Astrocyte (in vitro differentiated cells and primary cell): Measurements from ENCODE around the gene KIRREL3. TPM values are rescaled to one million over a fixed set of nuclear protein-coding genes. Genes with fewer than 3 reads are reported as not detected.

Source experiments
- DNase-seq: peaks from one replicate; pipeline ENCODE4 v3.0.0-alpha.2; 2010; ENCODE audit warnings: low read depth
- FAIRE-seq: peaks from 2 replicates; lab custom pipeline; 2011; peaks lifted over from hg19 to GRCh38; lab: Jason Lieb, UNC
- H2AFZ ChIP-seq: 2 replicates; pipeline ENCODE4 v1.6.0; 2012; ENCODE audit warnings: low read depth, low read length, inconsistent platforms
- H3K27ac ChIP-seq: 2 replicates; pipeline ENCODE4 v1.5.1; 2011; ENCODE audit warnings: low read depth, low read length, inconsistent platforms
- H3K27me3 ChIP-seq: 2 replicates; pipeline ENCODE4 v1.6.0; 2011; ENCODE audit warnings: low read length, inconsistent platforms; ENCODE audit not compliant: insufficient read depth
- H3K36me3 ChIP-seq: 2 replicates; pipeline ENCODE4 v1.5.1; 2011; ENCODE audit warnings: low read length, inconsistent platforms; ENCODE audit not compliant: insufficient read depth
- H3K4me1 ChIP-seq: 2 replicates; pipeline ENCODE4 v1.5.1; 2011; ENCODE audit warnings: low read length, inconsistent platforms; ENCODE audit not compliant: insufficient read depth
- H3K4me2 ChIP-seq: 2 replicates; pipeline ENCODE4 v1.6.0; 2012; ENCODE audit warnings: low read length, inconsistent platforms
- H3K4me3 ChIP-seq: 2 replicates; pipeline ENCODE4 v1.5.1; 2011; ENCODE audit warnings: low read depth, mild to moderate bottlenecking, low read length, inconsistent platforms; ENCODE audit not compliant: insufficient read depth
- H3K79me2 ChIP-seq: 2 replicates; pipeline ENCODE4 v1.6.0; 2012; ENCODE audit warnings: mild to moderate bottlenecking, low read length, inconsistent platforms; ENCODE audit not compliant: insufficient read depth
- H3K9ac ChIP-seq: 2 replicates; pipeline ENCODE4 v1.6.0; 2012; ENCODE audit warnings: mild to moderate bottlenecking, low read length, inconsistent platforms
- H3K9me3 ChIP-seq: 2 replicates; pipeline ENCODE4 v1.5.1; 2012; ENCODE audit warnings: low read depth, mild to moderate bottlenecking, low read length, inconsistent platforms; ENCODE audit not compliant: insufficient read depth
- H4K20me1 ChIP-seq: 2 replicates; pipeline ENCODE4 v1.6.0; 2012; ENCODE audit warnings: low read length, inconsistent platforms; ENCODE audit not compliant: insufficient read depth
- H3K27ac Mint-ChIP-seq: one replicate; pipeline ENCODE4 v1.8.0; 2021; ENCODE audit warnings: mild to moderate bottlenecking, mixed read lengths; ENCODE audit not compliant: unreplicated experiment
- H3K27me3 Mint-ChIP-seq: one replicate; pipeline ENCODE4 v1.8.0; 2021; ENCODE audit warnings: low read depth, mixed read lengths; ENCODE audit not compliant: unreplicated experiment
- H3K36me3 Mint-ChIP-seq: one replicate; pipeline ENCODE4 v1.8.0; 2021; ENCODE audit warnings: low read depth, mixed read lengths; ENCODE audit not compliant: unreplicated experiment
- H3K4me1 Mint-ChIP-seq: one replicate; pipeline ENCODE4 v1.8.0; 2021; ENCODE audit warnings: low read depth, mixed read lengths; ENCODE audit not compliant: unreplicated experiment
- H3K4me3 Mint-ChIP-seq: one replicate; pipeline ENCODE4 v1.8.0; 2021; ENCODE audit warnings: mild to moderate bottlenecking, moderate library complexity, mixed read lengths; ENCODE audit not compliant: unreplicated experiment
- H3K9me3 Mint-ChIP-seq: one replicate; pipeline ENCODE4 v1.8.0; 2021; ENCODE audit warnings: mild to moderate bottlenecking, mixed read lengths; ENCODE audit not compliant: unreplicated experiment
- CTCF ChIP-seq: IDR thresholded peaks from 2 replicates; pipeline ENCODE4 v1.5.1; 2011; ENCODE audit warnings: low read depth, mild to moderate bottlenecking, inconsistent platforms, low read length, moderate library complexity; ENCODE audit not compliant: insufficient read depth
- EZH2 ChIP-seq: IDR thresholded peaks from 2 replicates; pipeline ENCODE4 v1.6.1; 2012; ENCODE audit warnings: mild to moderate bottlenecking, low read length, inconsistent platforms; ENCODE audit not compliant: insufficient read depth
- total RNA-seq: library from RNA; stranded (reverse); gene quantifications from 2 replicates; pipeline ENCODE4 v1.2.1, GENCODE V29; 2021

Gene KIRREL3
- total RNA-seq, 1 donor from 2014 or later: 0.91 TPM

- Histone ChIP-seq H4K20me1 (no peaks in the 10 kb centered on the region), H3K27ac (peak overlapping the region; percentile 94), H3K4me3 (no peak overlapping the region), H3K27me3 (no peaks in the 10 kb centered on the region), H3K9me3 (no peaks in the 10 kb centered on the region), H3K36me3 (no peaks in the 10 kb centered on the region), H2AFZ (no peak overlapping the region), H3K4me2 (peak overlapping the region; percentile 77), H3K9ac (peak overlapping the region; percentile 67), H3K4me1 (peaks cover 9% of the 10 kb centered on the region), H3K79me2 (no peaks in the 10 kb centered on the region)
- peak; percentile 31 for DNase-seq
- Mint-ChIP-seq H3K27me3 (no peaks in the 10 kb centered on the region), H3K4me1 (peaks cover 10% of the 10 kb centered on the region), H3K4me3 (no peak overlapping the region), H3K9me3 (peaks cover 2% of the 10 kb centered on the region), H3K27ac (peak overlapping the region; percentile 90), H3K36me3 (no peaks in the 10 kb centered on the region)
- FAIRE-seq: no peak
- no peak for TF ChIP-seq EZH2
- no peak for TF ChIP-seq CTCF
These were observed 82.0 kb downstream of the KIRREL3 start for GRCh38 chr11:126918556-126918955.

GRCh38 chr11:126917531-126918204 is 82.9 kb downstream of the KIRREL3 start:
- H2AFZ ChIP-seq: peak overlapping the region; percentile 25
- peak; percentile 99 for FAIRE-seq
- H3K27ac ChIP-seq: peak overlapping the region; percentile 94

More at GRCh38 chr11:126917531-126918204, 82.9 kb downstream of the KIRREL3 start:
- peak; percentile 99 for DNase-seq
- Histone ChIP-seq H3K79me2 (no peaks in the 10 kb centered on the region), H3K4me2 (peak overlapping the region; percentile 77), H3K27me3 (no peaks in the 10 kb centered on the region), H3K4me1 (peaks cover 9% of the 10 kb centered on the region), H4K20me1 (no peaks in the 10 kb centered on the region), H3K9me3 (no peaks in the 10 kb centered on the region), H3K4me3 (peak overlapping the region; percentile 8), H3K9ac (peak overlapping the region; percentile 67), H3K36me3 (no peaks in the 10 kb centered on the region)
- H3K4me1 Mint-ChIP-seq: peaks cover 10% of the 10 kb centered on the region
- peak overlapping the region; percentile 90 for H3K27ac Mint-ChIP-seq
- peaks cover 4% of the 10 kb centered on the region for H3K36me3 Mint-ChIP-seq
- H3K27me3 Mint-ChIP-seq: peaks cover 2% of the 10 kb centered on the region
- H3K9me3 Mint-ChIP-seq: peaks cover 2% of the 10 kb centered on the region
- H3K4me3 Mint-ChIP-seq: peak overlapping the region; percentile 15
- no peak for TF ChIP-seq EZH2
- no peak for TF ChIP-seq CTCF
